Mesenchymal stem cell (in vitro differentiated cells and primary cell): Measurements from ENCODE around the gene RASA3.
"Not testable (repeated sequence)": the region's sequence is repeated elsewhere in the genome, so short reads cannot be mapped to it uniquely, and the experiment has no call there.

Experiments
- DNase-seq: peaks from one replicate; pipeline ENCODE4 v3.0.0-alpha.2; 2013
- H2AFZ ChIP-seq: one replicate; pipeline ENCODE4 v1.6.1; 2013; ENCODE audit warnings: low read depth, mild to moderate bottlenecking, control low read depth, inconsistent platforms, low read length, moderate library complexity
- H2AK5ac ChIP-seq: 2 replicates; pipeline ENCODE4 v1.6.1; 2013; ENCODE audit warnings: low read length, moderate library complexity, mild to moderate bottlenecking, inconsistent platforms; ENCODE audit not compliant: severe bottlenecking
- H2BK120ac ChIP-seq: one replicate; pipeline ENCODE4 v1.6.1; 2013; ENCODE audit warnings: low read depth, mild to moderate bottlenecking, inconsistent platforms, low read length, moderate library complexity
- H2BK12ac ChIP-seq, 2 experiments: one replicate each; pipeline ENCODE4 v1.6.1; 2013; ENCODE audit warnings: inconsistent platforms in 2 of 2, low read length in 2 of 2, mild to moderate bottlenecking in 2 of 2, moderate library complexity in 2 of 2, control low read depth in 1 of 2
- H2BK15ac ChIP-seq: one replicate; pipeline ENCODE4 v1.6.1; 2013; ENCODE audit warnings: mild to moderate bottlenecking, low read depth, inconsistent platforms; ENCODE audit not compliant: poor library complexity, severe bottlenecking
- H2BK5ac ChIP-seq: 2 replicates; pipeline ENCODE4 v1.6.1; 2013; ENCODE audit warnings: low read depth, mild to moderate bottlenecking, low read length, control low read depth, inconsistent platforms; ENCODE audit not compliant: poor library complexity, severe bottlenecking
- H3K14ac ChIP-seq, 2 experiments: one replicate each; pipeline ENCODE4 v1.6.1; 2013; ENCODE audit warnings: inconsistent platforms in 2 of 2, low read length in 2 of 2, control low read depth in 1 of 2, mild to moderate bottlenecking in 1 of 2, moderate library complexity in 1 of 2
- H3K18ac ChIP-seq, 2 experiments: one replicate each; pipeline ENCODE4 v1.6.1; 2013; ENCODE audit warnings: inconsistent platforms in 2 of 2, low read length in 2 of 2, control low read depth in 1 of 2, low read depth in 1 of 2, mild to moderate bottlenecking in 1 of 2
- H3K23ac ChIP-seq, 2 experiments: one replicate each; pipeline ENCODE4 v1.6.1; 2013; ENCODE audit warnings: inconsistent platforms in 2 of 2, low read length in 2 of 2, mild to moderate bottlenecking in 2 of 2, moderate library complexity in 2 of 2, control low read depth in 1 of 2
- H3K27ac ChIP-seq: 2 replicates; pipeline ENCODE4 v1.5.1; 2013; ENCODE audit warnings: mild to moderate bottlenecking, moderate library complexity, low read length, control low read depth, inconsistent platforms; ENCODE audit not compliant: poor library complexity, severe bottlenecking
- H3K27me3 ChIP-seq, 2 experiments: 2 replicates each; pipeline versions ENCODE4 v1.6.1 to v1.7.0; 2013; ENCODE audit warnings: low read length in 2 of 2, mild to moderate bottlenecking in 2 of 2, moderate library complexity in 2 of 2, control low read depth in 1 of 2, inconsistent platforms in 1 of 2; ENCODE audit not compliant: control insufficient read depth in 1 of 2, insufficient read depth in 1 of 2
- H3K36me3 ChIP-seq, 2 experiments: 2 replicates each; pipeline versions ENCODE4 v1.6.1 to v1.7.0; 2013; ENCODE audit warnings: low read length in 2 of 2, control low read depth in 1 of 2, inconsistent platforms in 1 of 2, low read depth in 1 of 2, mild to moderate bottlenecking in 1 of 2; ENCODE audit not compliant: insufficient read depth in 2 of 2, control insufficient read depth in 1 of 2
- H3K4ac ChIP-seq, 2 experiments: one replicate each; pipeline ENCODE4 v1.6.1; 2013; ENCODE audit warnings: inconsistent platforms in 2 of 2, low read length in 2 of 2, mild to moderate bottlenecking in 2 of 2, moderate library complexity in 2 of 2, control low read depth in 1 of 2, low read depth in 1 of 2
- H3K4me1 ChIP-seq: 2 replicates; pipeline ENCODE4 v1.6.1; 2013; ENCODE audit warnings: low read depth, low read length, control low read depth; ENCODE audit not compliant: control insufficient read depth, insufficient read depth
- H3K4me2 ChIP-seq: 2 replicates; pipeline ENCODE4 v1.6.1; 2013; ENCODE audit warnings: low read length, mild to moderate bottlenecking, inconsistent platforms; ENCODE audit not compliant: poor library complexity, severe bottlenecking
- H3K4me3 ChIP-seq, 2 experiments: 2 replicates each; pipeline versions ENCODE4 v1.5.1 to v1.7.0; 2013; ENCODE audit warnings: low read length in 2 of 2, mild to moderate bottlenecking in 2 of 2, control low read depth in 1 of 2, low read depth in 1 of 2; ENCODE audit not compliant: insufficient read depth in 1 of 2
- H3K79me1 ChIP-seq: replicated peaks from 2 replicates; pipeline ENCODE4 v1.6.1; 2013; ENCODE audit warnings: mild to moderate bottlenecking, control low read depth, low read length, inconsistent platforms; ENCODE audit not compliant: poor library complexity, severe bottlenecking
- H3K9ac ChIP-seq: 2 replicates; pipeline ENCODE4 v1.7.0; 2013; ENCODE audit warnings: mild to moderate bottlenecking, low read length, moderate library complexity
- H3K9me3 ChIP-seq: 2 replicates; pipeline ENCODE4 v1.7.0; 2013; ENCODE audit warnings: mild to moderate bottlenecking, low read length; ENCODE audit not compliant: control insufficient read depth
- H4K8ac ChIP-seq: one replicate; pipeline ENCODE4 v1.6.1; 2013; ENCODE audit warnings: inconsistent platforms, mild to moderate bottlenecking, low read length, moderate library complexity
- H4K91ac ChIP-seq: one replicate; pipeline ENCODE4 v1.6.1; 2013; ENCODE audit warnings: mild to moderate bottlenecking, low read length, inconsistent platforms
- WGBS: methylation state at CpG from one replicate; pipeline ENCODE4 v1.1.7; 2013; ENCODE audit warnings: mixed read lengths; 5-methylcytosine and 5-hydroxymethylcytosine counted together

RASA3 gene

GRCh38 chr13:114119196-114119595 is 13.2 kb downstream of the RASA3 start:
- no peak overlapping the region for H2AFZ ChIP-seq
- peak overlapping the region in 1 of 2 experiments; percentile 87 for H3K18ac ChIP-seq
- DNase-seq: peak; percentile 99
- H3K79me1 ChIP-seq: no peaks in the 10 kb centered on the region
- H2AK5ac ChIP-seq: no peak overlapping the region
- peaks cover 63% of the 10 kb centered on the region for H3K4me1 ChIP-seq
- H3K36me3 ChIP-seq: peaks cover 6 to 38% of the 10 kb centered on the region in 2 experiments
- H3K4me3 ChIP-seq: peak overlapping the region in 1 of 2 experiments; percentile 32
- H3K9me3 ChIP-seq: no peaks in the 10 kb centered on the region
- H2BK15ac ChIP-seq: no peak overlapping the region
- 0% methylated on average over 6 of the region's 14 CpGs for WGBS
- peak overlapping the region; percentile 98 for H4K91ac ChIP-seq
- H3K14ac ChIP-seq: no peak overlapping the region
- peak overlapping the region; percentile 94 for H4K8ac ChIP-seq
- peak overlapping the region; percentile 99 for H2BK120ac ChIP-seq
- H3K4me2 ChIP-seq: peak overlapping the region; percentile 20
- peak overlapping the region; percentile 100 for H3K27ac ChIP-seq
- peak overlapping the region in 1 of 2 experiments; percentile 94 for H3K4ac ChIP-seq
- H3K9ac ChIP-seq: peak overlapping the region; percentile 84
- no peak overlapping the region for H3K23ac ChIP-seq
- H2BK5ac ChIP-seq: peak overlapping the region; percentile 100
- H2BK12ac ChIP-seq: peak overlapping the region in 1 of 2 experiments; percentile 49
- H3K27me3 ChIP-seq: no peaks in the 10 kb centered on the region

- Histone ChIP-seq H3K79me1 (no peaks in the 10 kb centered on the region), H3K14ac (peak overlapping the region in 1 of 2 experiments; percentile 93), H3K9me3 (no peaks in the 10 kb centered on the region), H3K9ac (peak overlapping the region; percentile 84), H3K23ac (peak overlapping the region in 1 of 2 experiments; percentile 68), H3K27ac (peak overlapping the region; percentile 100), H3K4me2 (peak overlapping the region; percentile 50), H2BK120ac (peak overlapping the region; percentile 99), H3K4me3 (peak overlapping the region in 1 of 2 experiments; percentile 55), H2BK5ac (peak overlapping the region; percentile 100), H3K4ac (peak overlapping the region; percentile 82 to 92), H3K36me3 (peaks cover 9 to 38% of the 10 kb centered on the region in 2 experiments), H2AK5ac (peak overlapping the region; percentile 94), H3K27me3 (no peaks in the 10 kb centered on the region), H4K8ac (peak overlapping the region; percentile 88), H2BK15ac (peak overlapping the region; percentile 75), H3K4me1 (peaks cover 64% of the 10 kb centered on the region), H4K91ac (peak overlapping the region; percentile 100), H2BK12ac (peak overlapping the region; percentile 86 to 90), H3K18ac (peak overlapping the region; percentile 95 to 100), H2AFZ (no peak overlapping the region)
- DNase-seq: peak; percentile 86
- WGBS: 8% methylated on average over 8 of the region's 11 CpGs
Observed at GRCh38 chr13:114118511-114119123, 13.8 kb downstream of the RASA3 start.

DNA sequence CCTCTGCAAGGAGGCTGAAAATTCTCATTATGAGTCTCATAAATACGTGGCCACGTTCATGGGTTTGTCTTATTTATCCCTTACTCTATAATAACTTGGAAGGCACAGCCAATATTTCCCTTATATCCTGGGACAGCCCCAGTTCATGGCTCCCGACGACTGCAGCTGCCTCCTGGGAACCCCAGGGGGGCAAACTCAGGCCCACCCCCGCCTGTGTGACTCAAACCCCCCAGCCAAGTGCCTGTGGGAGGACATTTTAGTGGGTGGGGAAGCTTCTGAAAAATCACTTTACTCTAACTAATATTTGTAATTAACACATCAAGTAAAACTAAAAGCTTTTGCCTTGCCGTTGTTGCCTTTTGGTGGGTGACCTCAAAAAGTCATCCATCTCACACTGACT is 14.3 kb downstream of the RASA3 start:
- peak; percentile 39 for DNase-seq
- Histone ChIP-seq H3K79me1 (no peaks in the 10 kb centered on the region), H3K4me1 (peaks cover 62% of the 10 kb centered on the region), H3K14ac (no peak overlapping the region), H2BK120ac (peak overlapping the region; percentile 99), H3K18ac (peak overlapping the region; percentile 41 to 76), H2BK5ac (peak overlapping the region; percentile 97), H2AK5ac (peak overlapping the region; percentile 87), H3K4me2 (peak overlapping the region; percentile 50), H2AFZ (no peak overlapping the region), H3K27ac (peak overlapping the region; percentile 100), H3K9me3 (no peaks in the 10 kb centered on the region), H4K8ac (peak overlapping the region; percentile 80), H3K4ac (peak overlapping the region in 1 of 2 experiments; percentile 34), H3K23ac (no peak overlapping the region), H2BK12ac (peak overlapping the region in 1 of 2 experiments; percentile 57), H3K27me3 (no peaks in the 10 kb centered on the region), H3K36me3 (peaks cover 13 to 37% of the 10 kb centered on the region in 2 experiments), H4K91ac (peak overlapping the region; percentile 88), H2BK15ac (no peak overlapping the region), H3K9ac (peak overlapping the region; percentile 84), H3K4me3 (peak overlapping the region; percentile 21 to 47)
- 47% methylated on average over 4 of the region's 6 CpGs for WGBS

DNA sequence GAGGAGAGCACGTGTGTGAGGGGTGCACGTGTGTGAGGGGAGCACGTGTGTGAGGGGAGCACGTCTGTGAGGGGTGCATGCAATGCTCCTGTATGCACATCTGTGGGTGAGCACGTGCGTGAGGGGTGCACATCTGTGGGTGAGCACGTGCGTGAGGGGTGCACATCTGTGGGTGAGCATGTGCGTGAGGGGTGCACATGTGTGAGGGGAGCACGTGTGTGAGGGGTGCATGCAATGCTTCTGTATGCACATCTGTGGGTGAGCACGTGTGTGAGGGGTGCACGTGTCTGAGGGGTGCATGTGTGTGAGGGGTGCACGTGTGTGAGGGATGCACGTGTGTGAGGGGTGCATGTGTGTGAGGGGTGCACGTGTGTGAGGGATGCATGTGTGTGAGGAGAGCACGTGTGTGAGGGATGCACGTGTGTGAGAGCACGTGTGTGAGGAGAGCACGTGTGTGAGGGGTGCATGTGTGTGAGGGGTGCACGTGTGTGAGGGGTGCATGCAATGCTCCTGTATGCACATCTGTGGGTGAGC is 15.0 kb downstream of the RASA3 start:
- not testable (repeated sequence) for H3K23ac ChIP-seq, H2AFZ ChIP-seq, H2AK5ac ChIP-seq, H2BK120ac ChIP-seq, H3K9me3 ChIP-seq, H3K9ac ChIP-seq, DNase-seq, H2BK12ac ChIP-seq, H3K79me1 ChIP-seq, H3K4me3 ChIP-seq, H2BK15ac ChIP-seq, H3K4ac ChIP-seq, H3K4me2 ChIP-seq, H3K27me3 ChIP-seq, H2BK5ac ChIP-seq
- Histone ChIP-seq H3K14ac (peak overlapping the region in 1 of 2 experiments; percentile 14), H3K18ac (peak overlapping the region in 1 of 2 experiments; percentile 41), H3K27ac (peak overlapping the region; percentile 100), H4K8ac (peak overlapping the region; percentile 21), H3K4me1 (peaks cover 62% of the 10 kb centered on the region), H4K91ac (peak overlapping the region; percentile 88), H3K36me3 (peaks cover 16 to 34% of the 10 kb centered on the region in 2 experiments)
- WGBS: 97% methylated on average over 20 of the region's 20 CpGs
